GM10248 (cell line): ENCODE measurements around the gene FHOD3.

Experiments
- CTCF ChIA-PET: fragments of 300-600 bp; sonication (Branson Sonifier 250); formaldehyde crosslinking; extraction: SDS; loops from one replicate; lab custom pipeline; 2021; ENCODE audit warnings: antibody characterized with exemption; lab: Yijun Ruan, JAX
- POLR2A ChIA-PET: fragments of 350-650 bp; sonication (Branson Sonifier 250); formaldehyde crosslinking; extraction: SDS; loops from one replicate; lab custom pipeline; 2020; ENCODE audit warnings: antibody characterized with exemption; lab: Yijun Ruan, JAX
- DNase-seq: peaks from one replicate; pipeline ENCODE4 v3.0.0; 2012; ENCODE audit errors: extremely low spot score
- TF ChIP-seq, protein P1 (sequence below): IDR thresholded peaks from 2 replicates; pipeline ENCODE4 v1.5.1; 2012; ENCODE audit warnings: mild to moderate bottlenecking, low read depth; ENCODE audit errors: extremely low read depth, missing control alignments, control extremely low read depth

FHOD3 gene

DNA sequence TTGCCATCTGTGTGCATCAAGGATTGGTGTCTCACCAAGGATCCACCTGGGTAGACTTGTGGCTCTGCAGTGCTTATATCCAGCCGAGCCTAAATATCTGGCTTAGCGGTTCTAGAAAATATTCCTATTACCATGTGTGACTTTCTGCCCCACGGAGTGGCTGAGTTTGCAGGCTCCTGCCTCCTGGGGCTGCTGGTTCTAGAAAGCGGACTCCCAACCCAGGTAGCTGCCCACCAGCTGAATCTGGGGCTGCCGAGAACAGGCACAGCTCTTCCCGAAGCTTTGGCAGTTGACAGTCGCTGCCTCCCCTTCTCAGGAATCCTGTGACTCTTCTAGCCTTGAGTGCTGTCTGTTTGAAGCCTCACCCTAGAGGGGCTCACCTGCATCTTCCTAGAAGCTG lies 426.7 kb downstream of the FHOD3 start:
- CTCF ChIA-PET: no interaction called here
- no peak for DNase-seq
- POLR2A ChIA-PET: no interaction called here
- TF ChIP-seq, protein P1, sequence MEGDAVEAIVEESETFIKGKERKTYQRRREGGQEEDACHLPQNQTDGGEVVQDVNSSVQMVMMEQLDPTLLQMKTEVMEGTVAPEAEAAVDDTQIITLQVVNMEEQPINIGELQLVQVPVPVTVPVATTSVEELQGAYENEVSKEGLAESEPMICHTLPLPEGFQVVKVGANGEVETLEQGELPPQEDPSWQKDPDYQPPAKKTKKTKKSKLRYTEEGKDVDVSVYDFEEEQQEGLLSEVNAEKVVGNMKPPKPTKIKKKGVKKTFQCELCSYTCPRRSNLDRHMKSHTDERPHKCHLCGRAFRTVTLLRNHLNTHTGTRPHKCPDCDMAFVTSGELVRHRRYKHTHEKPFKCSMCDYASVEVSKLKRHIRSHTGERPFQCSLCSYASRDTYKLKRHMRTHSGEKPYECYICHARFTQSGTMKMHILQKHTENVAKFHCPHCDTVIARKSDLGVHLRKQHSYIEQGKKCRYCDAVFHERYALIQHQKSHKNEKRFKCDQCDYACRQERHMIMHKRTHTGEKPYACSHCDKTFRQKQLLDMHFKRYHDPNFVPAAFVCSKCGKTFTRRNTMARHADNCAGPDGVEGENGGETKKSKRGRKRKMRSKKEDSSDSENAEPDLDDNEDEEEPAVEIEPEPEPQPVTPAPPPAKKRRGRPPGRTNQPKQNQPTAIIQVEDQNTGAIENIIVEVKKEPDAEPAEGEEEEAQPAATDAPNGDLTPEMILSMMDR: no peak

DNA sequence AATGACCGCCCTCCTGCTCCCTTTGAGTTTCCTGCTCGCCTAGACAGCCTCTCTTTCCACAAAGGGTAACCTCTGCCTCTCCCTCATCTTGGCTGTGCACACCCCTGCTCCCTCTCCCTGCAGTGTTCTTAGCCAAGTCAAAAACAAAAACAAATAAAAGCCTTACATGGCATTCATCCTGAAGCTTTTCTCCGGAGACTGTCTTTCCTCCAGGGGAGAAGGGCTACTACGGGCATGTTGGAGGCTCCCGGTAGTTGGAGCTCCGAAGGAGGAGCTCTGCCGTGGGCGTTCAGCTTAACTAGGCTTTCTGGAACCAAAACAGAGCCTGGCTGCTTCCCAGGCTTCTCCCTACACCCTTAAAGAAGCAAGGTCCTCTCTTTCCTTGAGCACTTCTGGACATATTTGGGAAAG lies 427.1 kb downstream of the FHOD3 start:
- CTCF ChIA-PET: interaction anchor here (1.2 kb wide), 1 partner anchor 36 kb away, joined by 3 read pairs; no protein-coding TSS in a partner anchor
- POLR2A ChIA-PET: no interaction called here
- no peak for DNase-seq
- TF ChIP-seq, protein P1: no peak

DNA sequence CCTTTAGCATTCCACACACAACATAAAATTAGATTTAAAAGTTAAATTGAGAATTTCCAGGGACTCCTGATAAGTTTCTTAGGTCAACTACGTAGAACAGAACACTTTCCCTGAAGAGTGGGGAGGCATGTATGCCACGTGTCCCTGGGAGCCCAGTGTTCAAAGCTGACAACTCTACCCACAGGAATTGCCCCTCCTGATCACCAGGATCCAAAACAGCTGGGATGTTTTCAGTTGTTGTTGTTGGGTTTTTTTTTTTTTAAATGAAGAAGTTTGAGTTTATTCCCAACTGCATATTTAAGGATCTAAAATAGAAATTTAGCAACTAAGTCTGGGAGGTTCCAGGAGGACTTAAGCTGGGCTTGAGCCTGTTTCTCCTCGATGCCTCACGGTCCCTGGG lies 430.8 kb downstream of the FHOD3 start:
- CTCF ChIA-PET: interaction anchor here (1.2 to 1.6 kb wide), 2 partner anchors 9 to 41 kb away, joined by 4 to 5 read pairs; no protein-coding TSS in a partner anchor

DNA sequence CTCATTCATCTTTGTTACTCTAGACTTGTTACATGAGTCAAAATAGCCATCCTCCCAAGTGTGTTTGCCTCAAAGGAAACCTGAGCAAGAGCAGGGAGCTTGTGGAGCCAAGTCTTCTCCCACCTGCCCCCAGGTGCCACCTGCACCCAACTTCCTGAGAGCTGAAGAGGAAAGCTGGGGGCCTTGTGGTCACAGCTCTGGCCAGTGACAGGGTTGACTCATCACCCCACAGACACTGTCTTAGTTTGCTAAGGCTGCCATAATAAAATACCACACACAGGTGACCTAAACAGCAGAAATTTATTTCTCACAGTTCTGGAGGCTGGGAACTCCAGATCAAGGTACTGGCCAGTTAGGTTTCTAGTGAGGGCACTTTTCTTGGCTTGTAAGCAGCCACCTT lies 431.7 kb downstream of the FHOD3 start:
- DNase-seq: no peak
- CTCF ChIA-PET: interaction anchor here (1.7 kb wide), 1 partner anchor 41 kb away, joined by 6 read pairs; no protein-coding TSS in a partner anchor
- POLR2A ChIA-PET: no interaction called here
- TF ChIP-seq, protein P1: no peak

More for the DNA sequence above, 430.8 kb downstream of the FHOD3 start:
- no peak for DNase-seq
- POLR2A ChIA-PET: no interaction called here
- TF ChIP-seq, protein P1: no peak

DNA sequence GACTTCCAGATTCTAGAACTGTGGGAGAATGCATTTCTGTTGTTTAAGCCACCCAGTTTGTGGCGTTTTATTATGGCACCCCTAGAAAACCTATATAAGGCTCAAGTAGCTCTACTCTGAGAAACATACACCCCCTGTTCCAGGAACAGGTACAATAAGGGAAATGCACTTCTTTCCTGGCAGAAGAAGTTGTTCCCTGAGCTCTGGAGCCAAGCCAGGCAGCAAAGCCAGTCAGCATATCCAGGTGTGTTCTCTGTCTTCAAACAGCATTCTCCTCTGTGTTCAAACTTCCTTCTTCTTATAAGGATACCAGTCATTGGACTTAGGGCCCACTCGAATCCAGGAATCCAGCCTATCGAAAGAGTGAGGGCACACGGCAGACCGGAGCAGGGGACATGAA lies 434.8 kb downstream of the FHOD3 start:
- ChIA-PET CTCF (interaction anchor here (5.0 kb wide), 1 partner anchor 44 kb away, joined by 18 read pairs; no protein-coding TSS in a partner anchor), POLR2A (no interaction called here)
- DNase-seq: no peak
- TF ChIP-seq, protein P1: no peak

DNA sequence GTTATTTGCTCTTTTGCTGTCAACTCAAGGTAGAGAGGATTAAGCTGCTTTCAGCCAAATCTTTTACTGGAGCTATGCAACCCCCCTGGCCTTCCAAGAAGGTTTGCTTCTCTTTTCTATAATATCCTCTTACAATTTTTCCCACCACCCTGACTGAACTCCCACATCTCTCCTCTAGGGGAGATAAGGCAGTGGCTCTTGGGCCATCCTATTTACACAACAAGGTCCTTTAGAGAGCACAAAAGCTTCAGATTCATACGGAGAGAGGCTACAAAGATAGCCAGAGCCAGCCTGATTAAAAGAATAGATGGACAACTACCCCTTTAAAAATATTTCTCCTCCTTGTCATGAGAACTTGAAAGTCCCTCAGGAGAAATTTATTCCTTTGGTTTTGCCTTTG lies 435.6 kb downstream of the FHOD3 start:
- POLR2A ChIA-PET: no interaction called here
- DNase-seq: no peak
- CTCF ChIA-PET: interaction anchor here (1.2 to 5.0 kb wide), 2 partner anchors 29 to 45 kb away, joined by 3 to 18 read pairs; no protein-coding TSS in a partner anchor
- TF ChIP-seq, protein P1: no peak
